ENCODE data around the gene ZSWIM8.
"Not testable (repeated sequence)": the region's sequence is repeated elsewhere in the genome, so short reads cannot be mapped to it uniquely, and the experiment has no call there.

The ZSWIM8 gene

GRCh38 chr10:73773152-73773879, 12.1 kb upstream of the ZSWIM8 start:
- DNase-seq = no peak

- peak; percentile 25 for DNase-seq
Measured at GRCh38 chr10:73774637-73775036, 10.8 kb upstream of the ZSWIM8 start.

GRCh38 chr10:73779018-73779417, 6.4 kb upstream of the ZSWIM8 start:
- DNase-seq = no peak

- no peak for DNase-seq
Measured at GRCh38 chr10:73779539-73780197, 5.7 kb upstream of the ZSWIM8 start.

- DNase-seq = no peak
Measured at GRCh38 chr10:73780301-73780700, 5.1 kb upstream of the ZSWIM8 start.

GRCh38 chr10:73780966-73781365, 4.4 kb upstream of the ZSWIM8 start:
- DNase-seq = no peak

- DNase-seq = no peak
Measured at GRCh38 chr10:73781548-73781878, 3.9 kb upstream of the ZSWIM8 start.

GRCh38 chr10:73781879-73782748, 3.3 kb upstream of the ZSWIM8 start, which contains the start of gene CHCHD1:
TSS of gene CHCHD1 (plus strand) at chr10:73782048. CDS start at chr10:73782076, 28 bp downstream.
- peak; percentile 93 for DNase-seq

- no peak for DNase-seq
Measured at GRCh38 chr10:73782749-73783085, 2.7 kb upstream of the ZSWIM8 start.

- DNase-seq = peak; percentile 35
Measured at GRCh38 chr10:73785721-73786511, 510 bp downstream of the ZSWIM8 start.

- DNase-seq = no peak
Measured at GRCh38 chr10:73786512-73786885, 1.1 kb downstream of the ZSWIM8 start.

- DNase-seq = not testable (repeated sequence)
Measured at GRCh38 chr10:73787031-73787800, 1.8 kb downstream of the ZSWIM8 start.

GRCh38 chr10:73788864-73789658, 3.7 kb downstream of the ZSWIM8 start:
- DNase-seq = no peak

GRCh38 chr10:73789659-73790055, 4.3 kb downstream of the ZSWIM8 start:
- no peak for DNase-seq

- DNase-seq = no peak
Measured at GRCh38 chr10:73790886-73791625, 5.7 kb downstream of the ZSWIM8 start.

- DNase-seq = no peak
Measured at GRCh38 chr10:73791871-73792400, 6.5 kb downstream of the ZSWIM8 start.

GRCh38 chr10:73793456-73793855, 8.1 kb downstream of the ZSWIM8 start:
- DNase-seq = no peak

GRCh38 chr10:73795491-73795890, 10.1 kb downstream of the ZSWIM8 start:
- DNase-seq = not testable (repeated sequence)

- not testable (repeated sequence) for DNase-seq
Measured at GRCh38 chr10:73796035-73796434, 10.6 kb downstream of the ZSWIM8 start.

- no peak for DNase-seq
Measured at GRCh38 chr10:73796766-73797165, 11.4 kb downstream of the ZSWIM8 start.

Measured in activated CD4-positive, alpha-beta T cell treated with anti-CD3 and anti-CD28 coated beads, Interleukin-2, amount 50 U/mL, for 16 hours (primary cell).